ENCODE results near the gene SLC30A1. TPM values are rescaled to one million over a fixed set of nuclear protein-coding genes. Genes with fewer than 3 reads are reported as not detected.

SLC30A1 gene
- total and polyA plus RNA-seq, 12 donors: 4.6 to 82.6 (median 37.5) TPM

DNA sequence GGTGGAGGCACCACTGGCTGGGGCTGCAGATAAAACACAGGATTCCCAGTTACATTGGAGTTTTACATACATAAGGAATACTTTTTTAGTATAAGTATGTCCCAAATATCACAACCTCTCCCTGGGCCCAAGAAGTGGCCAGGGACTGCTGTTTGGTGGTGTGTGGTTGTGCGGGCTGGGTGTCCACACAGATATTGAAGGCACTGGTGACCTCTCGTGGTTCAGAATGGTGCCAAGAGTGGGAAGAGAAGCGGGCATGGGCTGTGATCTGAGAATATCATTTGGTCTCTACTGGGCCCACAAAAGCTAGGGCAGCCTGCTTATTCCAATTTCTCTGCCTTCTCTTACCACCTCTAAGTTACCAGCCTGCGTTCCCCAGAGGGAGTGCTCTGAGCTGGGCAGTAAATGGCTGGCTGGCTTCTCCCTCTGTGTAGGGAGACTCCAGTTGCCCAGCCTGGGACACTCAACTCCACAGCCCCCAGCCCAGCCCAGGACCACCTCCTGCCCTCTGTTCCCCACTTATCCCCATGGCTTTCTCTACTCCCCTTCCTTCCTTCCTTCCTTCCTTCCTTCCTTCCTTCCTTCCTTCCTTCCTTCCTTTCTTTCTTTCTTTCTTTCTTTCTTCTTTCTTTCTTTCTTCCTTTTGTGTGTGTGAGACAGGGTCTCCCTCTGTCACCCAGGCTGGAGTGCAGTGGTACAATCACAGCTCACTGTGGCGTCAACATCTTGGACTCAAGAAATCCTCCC is 44.2 kb downstream of the SLC30A1 start:
- Histone ChIP-seq H3K27me3 (no peaks in the 10 kb centered on the region), H3K9me3 (replicated peaks in 1 of 3) (no peaks in the 10 kb centered on the region), H3K4me1 (replicated peaks in 1 of 2) (no peaks in the 10 kb centered on the region), H3K4me3 (no peak overlapping the region), H3K27ac (no peak overlapping the region), H3K36me3 (replicated peaks in 1 of 2) (no peaks in the 10 kb centered on the region)
- DNase-seq: no peak
- intact Hi-C loops (cut with DNase I): no loop called here
- 91 to 95% (median 94%) methylated on average over 4 to 5 of the region's 5 CpGs for WGBS, 4 donors
- TF ChIP-seq CTCF (IDR thresholded peaks at IDR 0.05) (no peak), POLR2A (IDR thresholded peaks at IDR 0.05) (no peak)

DNA sequence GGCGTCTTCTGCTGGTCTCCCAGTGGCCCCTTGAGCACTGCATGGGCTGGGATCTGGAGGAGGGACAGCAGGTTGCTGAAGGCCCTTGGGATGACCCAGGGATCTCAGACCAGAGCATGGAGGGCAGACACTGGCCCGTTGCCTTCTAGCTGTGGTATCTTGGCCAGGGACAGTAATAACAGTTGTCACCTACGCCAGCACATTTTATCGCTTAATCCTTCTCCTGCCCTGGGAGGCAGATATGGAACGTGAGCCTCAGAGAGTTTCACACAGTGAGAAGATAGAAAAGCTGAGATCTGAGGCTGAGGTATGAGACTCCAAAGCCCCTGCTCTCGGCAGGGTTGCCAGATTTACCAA is 46.9 kb downstream of the SLC30A1 start:
- H3K9me3 ChIP-seq (replicated peaks in 1 of 3): no peaks in the 10 kb centered on the region
- no peaks in the 10 kb centered on the region for H3K36me3 ChIP-seq (replicated peaks in 1 of 2)
- no peak for TF ChIP-seq POLR2A (IDR thresholded peaks at IDR 0.05)
- no peak for TF ChIP-seq CTCF (IDR thresholded peaks at IDR 0.05)
- intact Hi-C loops (cut with DNase I): no loop called here
- no peak overlapping the region for H3K27ac ChIP-seq
- no peaks in the 10 kb centered on the region for H3K27me3 ChIP-seq
- no peak for DNase-seq
- H3K4me1 ChIP-seq (replicated peaks in 1 of 2): no peaks in the 10 kb centered on the region
- 85 to 88% (median 87%) methylated on average over 5 to 6 of the region's 6 CpGs for WGBS, 4 donors
- H3K4me3 ChIP-seq: no peak overlapping the region

- Histone ChIP-seq H3K9me3 (replicated peaks in 1 of 3) (no peaks in the 10 kb centered on the region), H3K27me3 (no peaks in the 10 kb centered on the region), H3K27ac (no peak overlapping the region), H3K4me3 (no peak overlapping the region), H3K36me3 (replicated peaks in 1 of 2) (no peaks in the 10 kb centered on the region), H3K4me1 (replicated peaks in 1 of 2) (no peaks in the 10 kb centered on the region)
- TF ChIP-seq POLR2A (IDR thresholded peaks at IDR 0.05): no peak
- TF ChIP-seq CTCF (IDR thresholded peaks at IDR 0.05): no peak
- DNase-seq: no peak
- intact Hi-C loops (cut with DNase I): no loop called here
- WGBS, 4 donors: 74 to 83% (median 80%) methylated on average over 15 of the region's 15 CpGs
These were observed 47.5 kb downstream of the SLC30A1 start for GRCh38 chr1:211531194-211532087.

DNA sequence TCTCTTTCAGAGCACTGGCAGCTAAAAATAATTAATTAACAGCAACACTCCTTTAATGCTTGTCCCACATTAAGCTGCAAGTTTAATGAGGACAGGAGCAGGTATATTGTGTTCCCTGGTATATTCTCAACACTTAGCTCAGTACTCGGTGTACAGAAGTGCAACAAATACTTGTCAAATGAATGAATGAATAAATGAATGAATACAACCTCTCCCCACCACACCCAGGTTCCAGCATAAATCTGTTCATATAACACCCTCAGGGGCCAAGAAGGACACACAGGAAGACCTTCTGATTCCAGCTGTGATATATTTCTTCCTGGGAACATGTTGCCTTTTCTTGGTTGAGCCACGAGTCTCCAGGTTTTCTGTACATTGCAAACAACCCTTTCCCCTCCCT is 48.9 kb downstream of the SLC30A1 start:
- no peaks in the 10 kb centered on the region for H3K4me1 ChIP-seq (replicated peaks in 1 of 2)
- no peak for TF ChIP-seq POLR2A (IDR thresholded peaks at IDR 0.05)
- no peak for TF ChIP-seq CTCF (IDR thresholded peaks at IDR 0.05)
- no peaks in the 10 kb centered on the region for H3K27me3 ChIP-seq
- H3K4me3 ChIP-seq: no peak overlapping the region
- no peaks in the 10 kb centered on the region for H3K9me3 ChIP-seq (replicated peaks in 1 of 3)
- intact Hi-C loops (cut with DNase I): no loop called here
- H3K27ac ChIP-seq: no peak overlapping the region
- 65 to 74% (median 67%) methylated on average over 2 of the region's 2 CpGs for WGBS, 4 donors
- DNase-seq: no peak
- no peaks in the 10 kb centered on the region for H3K36me3 ChIP-seq (replicated peaks in 1 of 2)

Measured in adrenal gland (tissue), 12 donors.